Aorta (tissue), 5 donors: ENCODE data around the gene TMEM52B. TPM values are rescaled to one million over a fixed set of nuclear protein-coding genes. Genes with fewer than 3 reads are reported as not detected.

Experiments
- ATAC-seq: fragments of 200-7000 bp; cut with Tn5 transposase; one replicate; pipeline ENCODE4 v1.9.1; 2022; ENCODE audit warnings: moderate library complexity; ENCODE audit not compliant: low FRiP score
- DNase-seq, 2 donors: peaks; one replicate each; pipeline ENCODE4 v3.0.0-alpha.2; 2020
- H3K27ac ChIP-seq, 2 donors: one replicate each; pipeline ENCODE4 v1.5.1; 2013; ENCODE audit warnings: low read length in 2 of 2, mild to moderate bottlenecking in 2 of 2, moderate library complexity in 2 of 2, control low read depth in 1 of 2, inconsistent platforms in 1 of 2, low read depth in 1 of 2
- H3K27me3 ChIP-seq, 2 donors: one replicate each; pipeline ENCODE4 v1.6.1; 2013; ENCODE audit warnings: control low read depth in 1 of 2, low read length in 1 of 2, mild to moderate bottlenecking in 1 of 2, moderate library complexity in 1 of 2; ENCODE audit not compliant: insufficient read depth in 2 of 2, control insufficient read depth in 1 of 2
- H3K36me3 ChIP-seq, 2 donors: one replicate each; pipeline ENCODE4 v1.6.1; 2013; ENCODE audit warnings: control low read depth in 1 of 2, low read length in 1 of 2, mild to moderate bottlenecking in 1 of 2; ENCODE audit not compliant: insufficient read depth in 2 of 2, control insufficient read depth in 1 of 2
- H3K4me1 ChIP-seq, 2 donors: one replicate each; pipeline ENCODE4 v1.6.1; 2013; ENCODE audit warnings: low read length in 2 of 2, control low read depth in 1 of 2, mild to moderate bottlenecking in 1 of 2, moderate library complexity in 1 of 2; ENCODE audit not compliant: insufficient read depth in 2 of 2, control insufficient read depth in 1 of 2
- H3K4me3 ChIP-seq, 2 donors: one replicate each; pipeline ENCODE4 v1.5.1; 2013; ENCODE audit warnings: low read length in 2 of 2, control low read depth in 1 of 2, mild to moderate bottlenecking in 1 of 2
- H3K9me3 ChIP-seq: one replicate; pipeline ENCODE4 v1.6.1; 2013; ENCODE audit warnings: mild to moderate bottlenecking, low read length; ENCODE audit not compliant: control insufficient read depth
- WGBS, 2 donors: extraction: QIAGEN DNeasy Blood & Tissue Kit; methylation state at CpG; one replicate each; pipeline ENCODE4 v1.1.7; 2013; 5-methylcytosine and 5-hydroxymethylcytosine counted together
- intact Hi-C, 2 donors: fragments of 100-400 bp; cut with DNase I; formaldehyde crosslinking; loops; one replicate each; pipeline versions ENCODE4 v1.14.2 to v1.15.0; 2022
- polyA plus RNA-seq, 2 donors: library from polyadenylated mRNA; stranded (reverse); fragments of 200-250 nt; gene quantifications; one replicate each; pipeline ENCODE4 v1.2.3, GENCODE V29; 2013
- total RNA-seq, 2 donors: library from RNA; stranded (reverse); fragmentation: NEBNext Ultra II Directional; extraction: Animal tissue kit (Norgen Biotek cat#: 25700); gene quantifications; one replicate each; pipeline ENCODE4 v1.2.1, GENCODE V29; 2021
- donor health status: healthy with polysubstance abuse.
- donor health status: Bipolar disorder and iron deficiency.
- donor health status: DM: no; HTN: no; CAD: no.
- donor health status: DM: no; HTN: no; CAD: no.
- donor health status: DM: yes; HTN: yes; CAD: no.

TMEM52B gene
- total and polyA plus RNA-seq, 4 donors = 0.05 to 0.63 (median 0.20) TPM

DNA sequence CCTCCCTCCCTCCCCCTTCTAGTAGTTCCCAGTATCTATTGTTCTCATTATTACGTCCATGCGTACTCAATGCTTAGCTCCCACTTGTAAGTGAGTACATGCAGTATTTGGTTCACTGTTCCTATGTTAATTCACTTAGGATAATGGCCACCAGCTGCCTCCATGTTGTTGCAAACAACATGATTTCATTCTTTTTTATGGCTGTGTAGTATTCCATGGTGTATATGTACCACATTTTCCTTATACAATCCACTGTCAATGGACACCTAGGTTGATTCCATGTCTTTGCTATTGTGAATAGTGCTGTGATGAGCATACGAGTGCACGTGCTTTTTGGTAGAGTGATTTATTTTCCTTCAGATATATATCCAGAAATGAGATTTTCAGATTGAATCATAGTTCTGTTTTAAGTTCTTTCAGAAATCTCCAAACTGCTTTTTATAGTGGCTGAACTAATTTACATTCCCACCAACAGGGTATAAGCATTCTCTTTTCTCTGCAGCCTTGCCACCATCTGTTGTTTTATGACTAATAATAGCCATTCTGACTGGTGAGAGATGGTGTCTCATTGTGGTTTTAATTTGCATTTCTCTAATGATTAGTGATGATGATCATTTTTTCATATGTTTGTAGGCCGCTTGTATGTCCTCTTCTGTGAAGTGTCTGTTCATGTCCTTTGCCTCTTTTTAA is 31.0 kb upstream of the TMEM52B start:
- Histone ChIP-seq H3K4me3 (no peak overlapping the region), H3K27me3 (no peaks in the 10 kb centered on the region), H3K27ac (no peak overlapping the region), H3K4me1 (no peaks in the 10 kb centered on the region), H3K36me3 (no peaks in the 10 kb centered on the region), H3K9me3 (no peaks in the 10 kb centered on the region)
- no peak for ATAC-seq
- intact Hi-C loops = loop anchor here in 1 of 2 donors (10.0 kb wide), 1 partner anchor 393 kb away; no protein-coding TSS in a partner anchor
- no peak for DNase-seq
- 87 to 91% methylated on average over 5 of the region's 5 CpGs for WGBS, 2 donors

- DNase-seq (no peak), ATAC-seq (no peak)
- Histone ChIP-seq H3K36me3 (no peaks in the 10 kb centered on the region), H3K4me1 (no peaks in the 10 kb centered on the region), H3K4me3 (no peak overlapping the region), H3K27me3 (no peaks in the 10 kb centered on the region), H3K27ac (no peak overlapping the region), H3K9me3 (no peaks in the 10 kb centered on the region)
- 42 to 55% methylated on average over 2 of the region's 2 CpGs for WGBS, 2 donors
- intact Hi-C loops = loop anchor here (2.0 to 5.0 kb wide), 2 partner anchors 36 to 39 kb away; no protein-coding TSS in a partner anchor
Measured at GRCh38 chr12:10151621-10152020, 27.2 kb upstream of the TMEM52B start.

GRCh38 chr12:10153271-10154144 is 25.3 kb upstream of the TMEM52B start:
- WGBS, 2 donors = 2% methylated on average over 46 of the region's 46 CpGs
- Histone ChIP-seq H3K27me3 (no peaks in the 10 kb centered on the region), H3K27ac (no peak overlapping the region), H3K36me3 (no peaks in the 10 kb centered on the region), H3K4me1 (no peaks in the 10 kb centered on the region), H3K9me3 (no peaks in the 10 kb centered on the region), H3K4me3 (peak overlapping the region; percentile 5 to 47)
- peak; percentile 82 to 87 for DNase-seq
- peak; percentile 95 for ATAC-seq
- intact Hi-C loops = loop anchor here (2.0 to 5.0 kb wide), 2 partner anchors 34 to 37 kb away; no protein-coding TSS in a partner anchor

GRCh38 chr12:10154145-10154496 is 24.7 kb upstream of the TMEM52B start:
- H3K4me3 ChIP-seq = no peak overlapping the region
- no peak overlapping the region for H3K27ac ChIP-seq
- 28 to 35% methylated on average over 6 of the region's 6 CpGs for WGBS, 2 donors
- intact Hi-C loops = loop anchor here in 1 of 2 donors (5.0 kb wide), 1 partner anchor 33 kb away; no protein-coding TSS in a partner anchor
- DNase-seq (no peak), ATAC-seq (peak; percentile 36)
- H3K4me1 ChIP-seq = no peaks in the 10 kb centered on the region
- no peaks in the 10 kb centered on the region for H3K27me3 ChIP-seq
- no peaks in the 10 kb centered on the region for H3K36me3 ChIP-seq
- H3K9me3 ChIP-seq = no peaks in the 10 kb centered on the region

DNA sequence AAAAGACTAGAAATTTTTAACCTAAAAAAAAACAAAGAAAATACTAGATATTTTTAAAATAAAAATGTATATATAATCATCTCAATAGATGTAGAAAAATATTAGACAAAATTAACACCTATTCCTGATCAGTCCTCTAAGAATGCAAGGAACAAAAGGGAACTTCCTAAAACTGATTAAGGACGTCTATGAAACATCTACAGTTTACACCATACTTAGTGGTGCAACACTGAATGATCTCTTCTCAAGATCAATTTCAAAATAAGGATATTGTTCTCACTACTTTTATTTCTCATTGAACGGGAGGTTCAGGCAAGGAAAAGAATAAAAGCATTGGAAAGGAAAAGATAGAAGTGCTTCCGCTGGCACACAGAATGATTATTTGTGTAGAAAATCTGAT is 22.9 kb upstream of the TMEM52B start:
- WGBS, 2 donors = 75 to 79% methylated on average over 3 of the region's 3 CpGs
- intact Hi-C loops = no loop called here

GRCh38 chr12:10158406-10158805 is 20.4 kb upstream of the TMEM52B start:
- Histone ChIP-seq H3K4me3 (no peak overlapping the region), H3K27me3 (no peaks in the 10 kb centered on the region), H3K9me3 (no peaks in the 10 kb centered on the region), H3K4me1 (no peaks in the 10 kb centered on the region), H3K36me3 (no peaks in the 10 kb centered on the region), H3K27ac (no peak overlapping the region)
- intact Hi-C loops = no loop called here
- WGBS, 2 donors = 84 to 85% methylated on average over 2 of the region's 2 CpGs
- DNase-seq (no peak), ATAC-seq (no peak)

More for the DNA sequence above, 22.9 kb upstream of the TMEM52B start:
- Histone ChIP-seq H3K4me3 (no peak overlapping the region), H3K9me3 (no peaks in the 10 kb centered on the region), H3K27me3 (no peaks in the 10 kb centered on the region), H3K36me3 (no peaks in the 10 kb centered on the region), H3K27ac (no peak overlapping the region), H3K4me1 (no peaks in the 10 kb centered on the region)
- no peak for ATAC-seq
- DNase-seq = no peak

DNA sequence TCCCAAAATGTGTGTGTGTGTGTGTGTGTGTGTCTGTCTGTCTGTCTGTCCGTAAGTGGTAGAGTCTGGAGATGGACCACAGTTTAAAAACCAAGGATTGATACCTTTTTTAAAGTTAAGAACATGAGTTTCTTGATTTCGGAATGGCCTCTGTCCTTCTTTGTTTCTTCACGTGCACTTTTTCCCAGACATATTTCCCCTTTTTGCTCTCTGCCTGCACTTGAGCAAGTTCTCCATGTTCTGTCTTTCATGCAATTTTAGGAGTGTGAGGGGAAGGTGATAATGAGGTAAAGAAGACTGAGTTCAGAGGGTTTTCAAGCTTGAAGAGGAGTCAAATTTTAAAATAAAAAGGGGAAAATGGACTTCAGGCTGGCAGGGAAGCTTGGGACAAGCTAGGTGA is 19.6 kb upstream of the TMEM52B start:
- Histone ChIP-seq H3K9me3 (no peaks in the 10 kb centered on the region), H3K4me1 (no peaks in the 10 kb centered on the region), H3K4me3 (no peak overlapping the region), H3K27ac (no peak overlapping the region), H3K36me3 (no peaks in the 10 kb centered on the region), H3K27me3 (no peaks in the 10 kb centered on the region)
- no peak for DNase-seq
- intact Hi-C loops = no loop called here
- 35 to 39% methylated on average over 3 of the region's 3 CpGs for WGBS, 2 donors
- ATAC-seq = no peak

DNA sequence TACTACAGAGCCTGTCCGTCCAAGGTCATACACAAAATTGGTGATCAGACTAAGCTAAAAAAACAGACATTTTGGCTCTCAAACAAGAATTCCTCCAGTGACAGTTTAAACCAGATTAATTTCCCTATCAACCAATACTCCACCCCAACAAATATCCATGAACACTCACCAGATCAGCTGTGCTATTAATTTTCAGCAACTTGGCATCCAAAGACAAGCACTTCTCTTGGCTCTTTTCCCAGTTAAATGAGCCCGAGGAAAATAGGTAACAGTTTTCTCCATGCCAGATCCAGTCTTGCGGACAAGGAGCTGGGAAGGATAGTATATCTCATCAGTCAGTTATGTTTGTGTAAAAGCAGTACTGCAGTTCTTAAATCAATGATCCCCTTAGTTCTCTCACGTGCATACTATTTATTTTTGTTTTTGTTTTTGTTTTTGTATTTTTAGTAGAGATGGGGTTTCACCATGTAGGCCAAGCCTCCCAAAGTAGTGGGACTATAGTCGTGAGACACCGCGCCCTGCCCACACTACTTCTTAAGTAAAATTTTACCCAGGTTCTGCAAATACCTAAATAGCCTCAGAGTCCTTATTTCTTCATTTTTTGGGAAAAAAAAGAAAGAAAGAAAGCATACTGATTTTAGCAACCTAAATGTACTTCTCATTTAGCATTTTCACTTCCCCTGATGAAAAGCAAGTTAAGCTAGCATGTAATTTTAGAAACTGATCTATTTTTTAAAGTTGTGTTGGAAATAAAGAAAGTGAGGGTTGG is 18.0 kb upstream of the TMEM52B start:
- 57% methylated on average over 7 of the region's 7 CpGs for WGBS, 2 donors
- Histone ChIP-seq H3K4me3 (no peak overlapping the region), H3K27me3 (no peaks in the 10 kb centered on the region), H3K9me3 (no peaks in the 10 kb centered on the region), H3K36me3 (no peaks in the 10 kb centered on the region), H3K27ac (no peak overlapping the region), H3K4me1 (no peaks in the 10 kb centered on the region)
- DNase-seq (no peak), ATAC-seq (no peak)
- intact Hi-C loops = no loop called here
